ENCODE results near the gene KCNC3. TPM values are rescaled to one million over a fixed set of nuclear protein-coding genes. Genes with fewer than 3 reads are reported as not detected.

Gene KCNC3
- total and polyA plus RNA-seq, 2 of the 13 experiments (the other 11 are each of a cell fraction or from before 2014, with no cell fraction given): 0.29 to 1.7 TPM

GRCh38 chr19:50329146-50329925, at the start of gene KCNC3 (continued):
- TF ChIP-seq PRDM10 (CRISPR knock-in tag; IDR thresholded peaks at IDR 0.05; ENCODE audit: low read depth) (peak; percentile 20; the same call in 1 of the 2 replicates), THAP9 (CRISPR knock-in tag; IDR thresholded peaks at IDR 0.05; ENCODE audit: borderline replicate concordance) (no peak), ZFP37 (CRISPR knock-in tag; IDR thresholded peaks at IDR 0.05; ENCODE audit: borderline replicate concordance) (no peak), IKZF1 (IDR thresholded peaks at IDR 0.05) (no peak), GTF2F1 (IDR thresholded peaks at IDR 0.05; ENCODE audit: low read length) (no peak), CBFB (CRISPR knock-in tag; IDR thresholded peaks at IDR 0.05) (no peak), MXD1 (CRISPR knock-in tag; IDR thresholded peaks at IDR 0.05) (no peak), ZNF660 (CRISPR knock-in tag; IDR thresholded peaks at IDR 0.05; ENCODE audit: borderline replicate concordance, low read depth) (no peak), RARG (CRISPR knock-in tag; IDR thresholded peaks at IDR 0.05; ENCODE audit: low read depth) (no peak), ATF1 (CRISPR knock-in tag; IDR thresholded peaks at IDR 0.05) (no peak), ZNF713 (CRISPR knock-in tag; IDR thresholded peaks at IDR 0.05) (peak; percentile 54; the same call in 1 of the 2 replicates), ZNF737 (CRISPR knock-in tag; IDR thresholded peaks at IDR 0.05; ENCODE audit: borderline replicate concordance) (no peak), GMEB2 (CRISPR knock-in tag; IDR thresholded peaks at IDR 0.05; ENCODE audit: low read depth) (no peak), CAMTA2 (CRISPR knock-in tag; IDR thresholded peaks at IDR 0.05; ENCODE audit: borderline replicate concordance) (no peak), MIER3 (CRISPR knock-in tag; IDR thresholded peaks at IDR 0.05; ENCODE audit: borderline replicate concordance) (no peak), PRDM4 (CRISPR knock-in tag; IDR thresholded peaks at IDR 0.05; ENCODE audit: borderline replicate concordance) (no peak), ZMYM4 (CRISPR knock-in tag; IDR thresholded peaks at IDR 0.05) (no peak), MED1 (CRISPR knock-in tag; IDR thresholded peaks at IDR 0.05) (peak; percentile 56), ZNF557 (CRISPR knock-in tag; IDR thresholded peaks at IDR 0.05) (no peak)

Measured in HepG2 (cell line).